Stimulated activated CD4-positive, alpha-beta T cell treated with anti-CD3 and anti-CD28 coated beads, Interleukin-15, amount 100 ng/mL, for 1 hour (primary cell): ENCODE results near the gene STAM2.
"Not testable (repeated sequence)": the region's sequence is repeated elsewhere in the genome, so short reads cannot be mapped to it uniquely, and the experiment has no call there.

Experiments used
- DNase-seq, 2 donors: peaks; one replicate each; pipeline ENCODE4 v3.0.0-alpha.2; 2020; ENCODE audit warnings: low read depth in 1 of 2, low spot score in 1 of 2

STAM2 gene

GRCh38 chr2:152175368-152176112, at the start of gene STAM2:
Gene STAM2 (minus strand): TSS chr2:152175763. CDS start chr2:152175642, 121 bp downstream.
- DNase-seq: peak; percentile 92 to 94

- no peak for DNase-seq
Observed at GRCh38 chr2:152223977-152224376, 48.4 kb upstream of the STAM2 start.

GRCh38 chr2:152222975-152223637, 47.5 kb upstream of the STAM2 start:
- no peak for DNase-seq

- no peak for DNase-seq
Observed at GRCh38 chr2:152221839-152222238, 46.3 kb upstream of the STAM2 start.

- DNase-seq: no peak
Observed at GRCh38 chr2:152219077-152219828, 43.7 kb upstream of the STAM2 start.

GRCh38 chr2:152201466-152201830, 25.9 kb upstream of the STAM2 start:
- DNase-seq: no peak

- DNase-seq: no peak
Observed at GRCh38 chr2:152200565-152201465, 25.3 kb upstream of the STAM2 start.

GRCh38 chr2:152200101-152200500, 24.5 kb upstream of the STAM2 start:
- no peak for DNase-seq

GRCh38 chr2:152198499-152198898, 22.9 kb upstream of the STAM2 start:
- DNase-seq: no peak

GRCh38 chr2:152197508-152198284, 22.1 kb upstream of the STAM2 start:
- not testable (repeated sequence) for DNase-seq

GRCh38 chr2:152189622-152190495, 14.3 kb upstream of the STAM2 start:
- no peak for DNase-seq

- not testable (repeated sequence) for DNase-seq
Observed at GRCh38 chr2:152186808-152187207, 11.2 kb upstream of the STAM2 start.

GRCh38 chr2:152186262-152186661, 10.7 kb upstream of the STAM2 start:
- DNase-seq: no peak

GRCh38 chr2:152183401-152184073, 8.0 kb upstream of the STAM2 start:
- DNase-seq: no peak

- not testable (repeated sequence) for DNase-seq
Observed at GRCh38 chr2:152177667-152178066, 2.1 kb upstream of the STAM2 start.

GRCh38 chr2:152176113-152176714, 651 bp upstream of the STAM2 start:
- no peak for DNase-seq

GRCh38 chr2:152175012-152175367, 573 bp downstream of the STAM2 start:
- DNase-seq: no peak

GRCh38 chr2:152174574-152174973, 989 bp downstream of the STAM2 start:
- DNase-seq: no peak
